ENCODE results near the gene ZNHIT1. TPM values are rescaled to one million over a fixed set of nuclear protein-coding genes. Genes with fewer than 3 reads are reported as not detected.

ZNHIT1 gene
- polyA plus RNA-seq (ENCODE audit: insufficient read length in 10 of 10): 10 to 100 TPM; 35.6 to 53.8 (median 41.2) TPM
- long read RNA-seq, donor 1, transcript ZNHIT1-203 (4 exons, 2,898 nt): minor isoform, 5 of 58 reads
- long read RNA-seq, donor 1, transcript ZNHIT1-201 (5 exons, 1,225 nt): major isoform, 53 of 58 reads
- long read RNA-seq, donor 1, partial matches to known transcripts: 0 of 58 reads
- long read RNA-seq, donor 1, other reads (novel, unspliced or antisense): 0 of 58 reads
- long read RNA-seq, donor 2, transcript ZNHIT1-203 (4 exons, 2,898 nt): minor isoform, 5 of 51 reads
- long read RNA-seq, donor 2, transcript ZNHIT1-201 (5 exons, 1,225 nt): major isoform, 35 of 51 reads
- long read RNA-seq, donor 2, partial matches to known transcripts: 11 of 51 reads
- long read RNA-seq, donor 2, other reads (novel, unspliced or antisense): 0 of 51 reads
- long read RNA-seq, donor 3: 0 reads
- long read RNA-seq, donor 4, transcript ZNHIT1-201 (5 exons, 1,225 nt): major isoform, 36 of 49 reads
- long read RNA-seq, donor 4, transcript ZNHIT1-203 (4 exons, 2,898 nt): minor isoform, 8 of 49 reads
- long read RNA-seq, donor 4, partial matches to known transcripts: 5 of 49 reads
- long read RNA-seq, donor 4, other reads (novel, unspliced or antisense): 0 of 49 reads
- long read RNA-seq, donor 5, transcript ZNHIT1-201 (5 exons, 1,225 nt): major isoform, 45 of 53 reads
- long read RNA-seq, donor 5, transcript ZNHIT1-203 (4 exons, 2,898 nt): minor isoform, 8 of 53 reads
- long read RNA-seq, donor 5, partial matches to known transcripts: 0 of 53 reads
- long read RNA-seq, donor 5, other reads (novel, unspliced or antisense): 0 of 53 reads
- long read RNA-seq, donor 6, transcript ZNHIT1-203 (4 exons, 2,898 nt): minor isoform, 13 of 51 reads
- long read RNA-seq, donor 6, transcript ZNHIT1-201 (5 exons, 1,225 nt): major isoform, 38 of 51 reads
- long read RNA-seq, donor 6, partial matches to known transcripts: 0 of 51 reads
- long read RNA-seq, donor 6, other reads (novel, unspliced or antisense): 0 of 51 reads
- long read RNA-seq, donor 7, transcript ZNHIT1-201 (5 exons, 1,225 nt): major isoform, 27 of 30 reads
- long read RNA-seq, donor 7, partial matches to known transcripts: 0 of 30 reads
- long read RNA-seq, donor 7, other reads (novel, unspliced or antisense): 0 of 30 reads
- long read RNA-seq, donor 8, transcript ZNHIT1-203 (4 exons, 2,898 nt): minor isoform, 5 of 38 reads
- long read RNA-seq, donor 8, transcript ZNHIT1-201 (5 exons, 1,225 nt): major isoform, 33 of 38 reads
- long read RNA-seq, donor 8, partial matches to known transcripts: 0 of 38 reads
- long read RNA-seq, donor 8, other reads (novel, unspliced or antisense): 0 of 38 reads
- long read RNA-seq, donor 9, transcript ZNHIT1-201 (5 exons, 1,225 nt): major isoform, 12 of 16 reads
- long read RNA-seq, donor 9, partial matches to known transcripts: 0 of 16 reads
- long read RNA-seq, donor 9, other reads (novel, unspliced or antisense): 0 of 16 reads

DNA sequence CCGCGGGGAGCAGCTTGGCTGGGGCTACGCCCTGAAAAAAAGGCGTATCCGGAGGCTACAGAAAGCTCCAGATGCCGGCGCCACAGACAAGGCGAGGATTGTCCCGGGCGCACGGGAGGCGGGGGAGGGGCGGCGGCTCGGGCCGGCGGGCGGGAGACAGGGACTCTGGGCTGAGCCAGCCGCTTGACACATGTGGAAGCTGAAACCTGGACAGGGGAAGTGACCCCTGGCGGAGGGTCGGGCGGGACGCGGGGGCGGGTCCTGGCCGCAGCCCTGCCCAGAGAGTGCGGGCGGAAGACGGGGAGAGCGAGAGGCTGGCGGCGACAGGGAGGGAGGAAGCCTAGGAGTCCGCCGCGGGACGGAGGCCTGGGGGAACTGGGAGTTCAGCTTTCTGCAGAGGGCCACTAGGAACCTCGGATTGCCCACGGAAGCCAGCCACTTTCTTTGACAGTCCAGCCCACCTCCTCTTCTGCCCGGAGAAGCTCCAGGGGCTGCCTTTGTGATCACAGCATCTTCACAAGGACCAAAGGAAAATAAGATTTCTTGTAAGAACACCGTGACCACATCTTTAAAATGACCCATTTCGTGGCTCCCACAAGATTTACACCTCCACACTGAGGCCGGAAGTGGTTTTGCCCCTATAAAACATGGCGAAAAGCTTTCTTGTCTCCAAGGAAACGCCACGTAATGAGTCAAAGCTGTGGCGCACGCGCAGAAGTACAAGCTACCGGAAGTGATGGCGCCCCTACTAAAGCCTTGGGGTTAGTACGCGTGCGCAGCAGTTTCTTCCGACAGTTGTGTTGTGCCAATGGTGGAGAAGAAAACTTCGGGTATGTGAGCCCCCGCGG, at the start of gene ZNHIT1, which contains the start of gene PLOD3:
TSS of gene ZNHIT1 (plus strand) at position 778 of the 848 bp plus-strand sequence. CDS start at position 809, 31 bp downstream.
TSS of gene PLOD3 (minus strand) at position 194 of the 848 bp plus-strand sequence. CDS start 307 bp downstream, outside the sequence.
- peak; percentile 98 to 99 (median 98) for DNase-seq

DNA sequence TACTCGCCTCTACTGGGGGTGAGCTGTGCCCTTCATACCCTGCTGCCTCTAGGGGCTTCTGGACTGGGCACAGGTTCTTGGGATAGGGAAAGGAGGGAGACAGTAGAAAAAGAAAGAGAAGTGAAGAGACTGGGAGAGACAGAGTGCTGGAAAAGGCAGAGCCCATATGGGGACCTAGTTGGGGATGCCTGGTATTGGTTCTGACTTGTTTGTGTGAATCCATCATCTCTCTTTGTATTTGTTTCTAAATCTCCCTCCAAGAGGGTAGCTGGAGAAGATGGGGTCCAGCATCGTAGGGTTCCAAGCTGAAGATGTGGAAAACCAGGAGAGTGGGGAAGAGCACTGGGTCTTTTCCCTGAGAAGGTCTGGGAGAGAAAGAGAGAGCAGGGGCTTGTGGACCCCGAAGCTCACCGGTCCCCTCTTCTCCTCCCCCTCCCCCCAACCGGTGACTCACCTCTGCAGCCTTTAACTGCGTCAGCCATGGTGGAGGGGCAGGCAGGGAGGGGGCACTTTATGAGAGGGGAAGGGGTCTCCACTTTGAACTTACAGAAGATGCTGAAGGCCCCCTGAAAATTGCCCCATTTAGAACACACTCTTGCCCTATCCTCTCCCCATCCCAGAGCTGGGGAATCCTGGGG, 49.4 kb upstream of the ZNHIT1 start:
- DNase-seq: no peak

DNA sequence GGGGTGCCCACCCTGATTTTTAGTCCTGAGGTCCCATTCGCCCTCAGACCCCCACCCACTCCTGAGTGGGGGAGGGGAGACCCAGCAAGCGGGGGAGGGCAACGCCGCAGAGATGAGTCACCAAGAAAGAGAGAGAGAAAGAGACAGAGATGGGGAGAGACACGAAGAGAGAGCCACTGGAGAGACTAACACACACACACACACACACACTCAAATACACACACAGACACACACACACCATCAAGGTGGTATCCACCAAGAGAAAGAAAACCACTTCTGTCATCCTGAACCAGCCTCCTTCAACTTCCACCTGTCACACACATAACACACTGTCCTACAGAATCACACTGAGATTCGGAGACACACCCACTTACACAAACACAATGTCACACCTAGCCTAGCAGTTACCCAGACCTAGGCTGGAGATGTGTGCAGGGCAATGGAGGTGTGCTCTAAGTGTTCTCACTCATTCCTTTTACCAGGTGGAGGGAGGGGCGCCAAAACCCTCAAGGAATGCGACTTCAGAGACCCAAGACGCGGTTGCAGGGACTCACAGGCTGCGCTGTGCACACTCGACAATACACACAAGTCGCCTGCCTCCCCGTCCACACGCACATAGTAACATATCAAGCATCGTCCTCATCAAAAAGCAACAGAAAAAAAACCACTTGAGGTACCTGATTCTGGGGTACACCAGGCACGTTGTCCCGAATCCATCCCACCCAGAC, 48.7 kb upstream of the ZNHIT1 start:
- no peak for DNase-seq

DNA sequence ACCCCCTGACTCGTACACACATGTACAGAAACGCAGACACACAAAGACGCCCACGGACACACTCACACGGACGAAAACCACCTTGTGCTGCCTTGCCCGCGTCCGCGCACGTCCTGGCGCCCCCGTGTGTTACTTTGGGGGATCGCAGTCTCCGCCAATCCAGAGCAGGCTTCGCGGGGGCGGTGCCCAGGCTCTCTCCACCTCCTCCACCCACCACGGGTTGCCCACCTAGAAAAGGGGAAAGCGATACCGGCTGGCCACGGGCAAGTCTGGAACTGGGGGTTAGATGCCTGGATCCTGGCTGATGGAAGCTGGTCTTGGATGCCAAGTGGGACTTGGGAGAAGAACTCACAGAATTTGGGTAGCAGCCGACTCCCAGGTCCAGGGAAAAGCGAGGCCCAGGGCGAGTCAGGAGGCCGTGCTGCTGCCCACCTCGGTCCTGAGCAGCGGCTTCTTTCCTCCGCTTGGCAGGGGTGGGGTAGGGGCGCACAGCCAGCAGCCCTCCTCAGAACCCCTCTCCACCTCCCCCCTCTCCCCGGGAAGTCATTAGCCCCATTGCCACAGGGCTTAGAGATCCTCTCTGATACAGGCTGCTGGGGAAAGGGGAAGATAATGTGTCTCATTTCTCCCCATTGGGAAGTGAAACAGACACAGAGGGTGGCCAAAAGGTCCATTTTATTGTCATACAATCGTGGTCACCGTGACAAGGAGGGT, 48.0 kb upstream of the ZNHIT1 start:
- peak; percentile 23 to 76 (median 60) for DNase-seq

DNA sequence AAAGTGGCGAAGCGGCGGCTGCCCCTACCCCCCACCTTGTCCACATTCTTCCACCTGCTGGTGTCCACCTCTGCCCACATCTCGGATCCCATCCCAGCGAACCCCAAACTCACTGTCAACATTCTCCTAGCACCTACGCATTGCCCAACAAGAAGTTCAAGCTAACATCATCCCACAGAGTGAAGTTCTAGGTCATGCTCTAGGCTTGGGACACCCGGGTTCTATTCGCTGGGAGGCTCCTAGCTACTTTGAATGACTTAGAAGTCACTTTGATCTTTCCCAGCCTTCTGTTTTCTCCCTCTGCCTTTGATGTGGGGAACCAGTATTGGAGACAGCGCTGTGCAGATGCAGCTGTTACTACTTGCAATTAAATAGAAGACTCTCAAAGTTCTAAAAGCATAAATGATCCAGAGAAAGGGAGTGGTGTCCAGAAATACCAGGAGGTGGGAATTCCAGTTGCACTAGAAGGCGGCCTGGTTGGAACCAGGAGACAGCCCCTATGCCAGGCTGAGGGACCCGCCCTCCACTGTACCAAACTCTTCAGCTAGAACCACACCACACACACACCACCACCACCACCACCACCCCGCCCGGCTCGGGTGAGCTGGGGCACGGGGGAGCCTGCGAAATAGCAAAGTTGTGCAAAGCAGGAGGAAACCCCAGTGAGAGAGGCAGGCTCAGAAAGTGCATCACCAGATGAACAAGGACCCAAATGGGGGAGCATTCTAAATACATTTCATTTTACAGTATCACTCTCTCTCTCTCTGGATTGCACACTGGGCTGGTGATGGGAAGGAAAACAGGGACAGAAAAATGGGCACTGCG, 47.1 kb upstream of the ZNHIT1 start:
- DNase-seq: no peak

DNA sequence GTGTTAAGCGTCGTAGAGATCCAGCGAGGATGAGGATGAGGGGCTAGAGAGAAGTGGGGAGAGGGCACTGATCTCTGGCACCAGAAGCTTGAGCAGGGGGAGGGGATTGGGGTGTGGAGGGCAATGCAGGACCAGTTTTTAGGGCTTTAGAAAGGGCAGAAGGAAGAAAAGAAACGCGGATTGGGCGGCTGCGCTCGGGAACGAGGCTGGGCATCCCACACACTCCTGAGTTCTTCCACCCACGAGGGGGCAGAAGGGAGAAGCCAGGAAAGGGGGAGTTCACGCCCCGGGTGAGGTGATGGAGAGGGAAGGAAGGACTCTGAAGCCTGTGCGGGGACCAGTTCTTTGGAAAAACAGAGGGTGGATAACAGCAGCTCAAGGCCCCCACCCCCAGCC, 46.5 kb upstream of the ZNHIT1 start:
- no peak for DNase-seq

DNA sequence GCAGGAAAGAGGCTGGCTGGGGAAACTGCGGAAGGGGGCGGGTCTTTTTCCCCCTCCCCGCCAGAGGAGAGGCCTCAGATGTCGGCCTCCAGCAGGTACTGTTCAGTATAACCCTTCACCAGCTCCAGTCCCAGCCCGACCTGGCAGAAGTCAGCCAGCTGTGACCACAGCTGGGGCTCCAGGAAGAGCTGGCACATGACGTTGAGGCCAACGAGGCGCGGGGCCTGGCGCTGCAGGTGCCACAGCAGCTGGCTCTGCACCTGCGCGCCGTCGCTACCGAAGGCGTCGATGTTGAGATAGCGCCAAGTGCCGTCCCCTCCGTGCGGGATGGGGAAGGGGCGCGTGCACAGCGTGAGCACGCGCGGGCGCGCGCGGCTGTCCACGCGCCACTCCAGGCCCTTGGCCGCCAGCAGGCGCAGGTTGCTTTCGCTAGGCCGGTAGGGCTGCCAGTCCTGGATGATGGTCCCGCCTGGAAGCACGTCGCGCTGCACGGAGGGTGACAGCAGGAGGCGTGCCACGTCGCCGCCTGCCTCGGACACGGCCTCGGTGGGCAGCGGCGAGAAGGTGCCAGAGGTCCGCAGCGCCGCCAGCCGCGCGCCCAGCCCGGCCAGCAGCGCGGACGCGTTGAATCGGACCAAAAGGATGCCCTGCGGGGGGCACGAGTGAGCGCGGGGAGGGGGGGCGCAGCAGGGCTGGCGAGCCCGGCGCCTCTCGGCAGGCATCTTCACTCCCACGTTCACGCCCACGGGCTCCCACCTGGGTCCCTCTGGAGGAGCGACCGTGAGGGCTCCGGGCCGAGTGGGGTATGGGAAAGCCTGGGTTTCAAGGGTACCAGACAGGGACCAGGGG, 45.7 kb upstream of the ZNHIT1 start:
- no peak for DNase-seq

DNA sequence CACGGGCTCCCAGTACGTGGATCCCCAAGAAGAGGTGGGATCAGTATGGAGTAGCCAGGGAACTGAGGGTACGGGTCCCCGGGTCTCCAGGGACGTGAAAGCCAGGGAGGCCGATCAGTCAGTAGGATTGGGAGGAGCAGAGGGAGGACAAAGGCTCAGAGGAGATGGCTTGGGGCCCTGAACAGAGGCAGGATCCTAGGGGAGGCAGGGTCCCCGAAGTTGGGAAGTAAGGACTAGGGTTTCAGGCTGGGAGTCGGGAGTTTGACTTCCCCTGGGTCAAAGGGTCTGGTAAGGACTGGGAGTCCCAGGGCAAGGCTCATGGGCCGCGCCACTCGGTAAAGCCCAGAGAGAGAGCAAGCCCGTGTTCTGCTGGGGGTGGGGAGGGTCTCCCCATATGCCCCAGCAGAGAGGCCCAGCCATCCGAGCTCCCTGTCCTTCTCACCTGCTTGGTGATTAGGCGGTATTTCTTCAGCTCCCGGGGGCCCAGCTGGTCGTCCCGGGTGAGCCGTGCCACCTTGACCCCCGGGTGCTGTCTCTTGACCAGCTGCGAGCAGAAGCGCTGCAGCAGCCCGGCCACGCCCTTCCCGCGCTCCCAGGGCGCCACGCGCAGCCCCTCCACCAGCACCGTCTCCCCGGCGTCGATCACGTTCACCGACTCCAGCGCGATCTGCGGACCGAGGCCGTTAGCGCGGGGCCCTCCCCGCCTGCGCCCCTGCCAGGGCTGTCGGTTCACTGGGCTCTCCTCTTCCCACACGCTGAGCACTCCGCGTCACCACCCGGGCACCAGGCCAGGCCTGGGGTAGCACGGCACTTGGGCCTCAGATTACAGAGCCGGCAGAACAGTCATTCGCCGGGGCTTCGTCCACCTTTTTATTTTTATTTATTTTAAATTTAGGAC, 44.9 kb upstream of the ZNHIT1 start:
- peak; percentile 32 to 55 (median 54) for DNase-seq

DNA sequence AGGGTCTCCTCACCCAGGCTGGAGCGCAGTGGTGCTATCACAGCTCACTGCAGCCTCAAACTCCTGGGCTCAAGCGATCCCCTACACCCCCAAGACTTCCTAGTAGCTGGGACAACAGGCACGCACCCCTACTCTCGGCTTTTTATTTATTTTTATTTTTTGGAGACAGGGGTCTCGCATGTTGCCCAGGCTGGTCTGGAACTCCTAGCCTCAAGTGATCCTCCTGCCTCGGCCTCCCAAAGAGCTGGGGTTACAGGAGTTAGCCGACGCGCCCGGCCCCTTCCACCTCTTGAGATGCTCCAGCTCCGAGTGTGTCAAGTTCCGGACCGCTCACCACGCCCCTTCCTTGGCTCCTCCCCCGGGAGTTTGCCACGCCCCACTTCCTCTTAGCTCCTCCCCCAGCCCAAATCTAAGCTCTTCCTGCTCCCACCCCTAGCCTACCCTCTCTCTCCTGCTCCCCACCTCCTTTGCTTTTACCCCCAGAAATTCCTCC, 44.2 kb upstream of the ZNHIT1 start:
- DNase-seq: no peak

DNA sequence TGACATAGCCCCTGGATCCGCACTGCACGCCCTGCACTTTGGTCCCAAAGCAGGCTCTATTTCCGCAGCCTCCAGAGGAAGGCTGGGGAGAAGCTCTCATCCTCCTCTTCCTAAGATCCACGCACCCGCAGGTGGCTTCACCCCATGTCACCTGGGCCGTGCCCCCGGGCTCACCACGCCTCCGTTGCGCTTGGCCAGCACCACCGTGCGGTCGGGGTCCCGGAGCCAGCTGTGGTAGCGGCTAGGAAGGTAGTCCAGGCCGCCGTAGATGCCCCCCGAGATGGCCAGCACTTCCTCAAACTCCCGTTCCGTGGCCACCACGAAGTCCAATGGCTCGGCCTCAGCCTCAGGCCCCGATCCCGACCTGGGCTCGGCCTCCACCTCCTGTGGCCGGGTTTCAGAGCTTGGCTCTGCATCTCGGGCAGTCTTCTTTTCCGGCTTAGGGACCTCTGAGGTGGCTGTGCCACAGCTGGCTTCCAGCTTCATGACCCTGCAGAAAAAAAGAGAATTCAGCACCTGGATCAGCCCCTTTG, 43.6 kb upstream of the ZNHIT1 start:
- no peak for DNase-seq

DNA sequence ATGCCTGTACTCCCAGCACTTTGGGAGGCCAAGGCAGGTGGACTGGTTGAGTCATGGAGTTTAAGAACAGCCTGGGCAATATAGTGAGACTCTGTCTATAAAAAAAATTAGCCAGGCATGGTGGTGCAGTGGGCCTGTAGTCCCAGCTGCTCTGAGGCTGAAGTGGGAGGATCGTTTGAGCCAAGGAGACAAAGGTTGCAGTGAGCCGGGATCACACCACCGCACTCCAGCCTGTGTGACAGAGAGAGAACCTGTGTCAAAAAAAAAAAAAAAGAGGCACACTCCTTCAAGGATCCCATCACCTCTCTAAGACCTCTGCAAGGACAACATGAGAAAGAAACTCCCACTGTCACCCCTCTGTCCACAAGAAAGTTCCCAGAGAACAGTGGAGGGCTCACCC, 42.3 kb upstream of the ZNHIT1 start:
- no peak for DNase-seq

DNA sequence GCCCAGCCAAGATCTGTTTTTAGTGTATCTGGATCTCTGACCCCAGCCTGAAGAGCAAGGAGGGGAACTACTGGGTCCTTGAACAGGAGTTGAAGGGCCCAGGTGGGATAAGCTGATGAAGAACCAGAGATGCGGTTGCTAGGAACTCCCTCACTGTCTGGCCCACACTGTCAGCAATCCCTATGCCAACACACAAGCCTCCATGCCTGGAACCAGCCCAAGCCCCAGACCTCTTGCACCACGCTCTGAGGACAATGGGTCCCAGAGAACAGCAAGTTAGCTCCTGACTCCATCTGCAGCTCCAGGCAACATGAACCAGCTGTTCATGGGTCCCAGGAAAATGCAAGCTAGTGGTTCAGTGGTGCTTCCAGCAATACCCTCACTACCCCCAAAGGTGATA, 40.3 kb upstream of the ZNHIT1 start:
- no peak for DNase-seq

DNA sequence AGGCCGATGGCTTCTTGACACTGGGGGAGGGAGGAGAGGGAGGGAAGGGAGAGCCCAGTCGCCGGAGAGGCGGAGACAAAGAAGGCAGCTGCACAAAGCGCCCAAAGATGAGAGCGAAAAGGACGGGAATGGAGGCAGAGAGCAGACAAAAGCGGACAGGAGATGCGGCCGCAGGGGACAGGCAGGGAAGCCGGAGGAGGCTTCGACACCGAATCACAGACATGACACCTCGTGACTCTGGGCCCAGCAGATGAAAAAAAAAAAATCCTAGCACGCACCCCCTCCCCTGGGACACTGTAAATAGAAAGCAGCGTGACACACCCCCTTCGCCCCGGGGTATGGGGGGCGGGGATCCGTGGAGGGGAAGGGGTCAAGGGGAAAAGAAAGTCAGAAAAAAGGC, 38.8 kb upstream of the ZNHIT1 start:
- no peak for DNase-seq

DNA sequence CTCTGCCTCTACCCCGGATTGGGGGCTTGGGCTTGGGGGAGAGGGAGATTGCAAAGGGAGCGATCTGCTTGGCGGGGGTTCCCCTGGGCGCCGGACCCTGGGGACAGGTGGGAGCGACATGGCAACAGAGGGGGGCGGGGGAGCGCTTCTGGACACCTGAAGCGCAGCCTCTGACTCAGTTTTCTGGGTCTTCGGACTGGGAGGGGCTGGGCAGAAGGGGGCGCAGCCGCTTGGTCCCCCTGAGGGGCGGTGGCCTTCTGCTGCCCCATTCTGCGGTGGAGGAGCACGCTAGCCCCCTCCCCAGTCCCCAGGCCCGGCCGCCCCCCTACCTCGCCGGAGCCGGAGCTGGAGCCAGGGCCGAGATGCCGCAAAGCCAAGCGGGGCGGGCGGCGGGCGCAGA, 38.3 kb upstream of the ZNHIT1 start:
- no peak for DNase-seq
